Activated naive CD8-positive, alpha-beta T cell treated with anti-CD3 and anti-CD28 coated beads, Interleukin-2, amount 10 ng/mL, durations not matched to agents 7 days and 5 days (primary cell): Measurements from ENCODE around the gene TSSK1B. TPM values are rescaled to one million over a fixed set of nuclear protein-coding genes. Genes with fewer than 3 reads are reported as not detected.
"Not testable (repeated sequence)": the region's sequence is repeated elsewhere in the genome, so short reads cannot be mapped to it uniquely, and the experiment has no call there.

Source experiments
- ATAC-seq: fragments of 150-1000 bp; cut with Tn5 transposase; one replicate; pipeline ENCODE4 v1.10.0; 2021; ENCODE audit warnings: low read depth, moderate library complexity
- POLR2A ChIA-PET: fragments of 350-600 bp; sonication (Branson Sonifier 250); formaldehyde crosslinking; loops from one replicate; lab custom pipeline; 2021; ENCODE audit warnings: antibody characterized with exemption; lab: Charles Lee
- DNase-seq: peaks from one replicate; pipeline ENCODE4 v3.0.0; 2021
- H3K27ac Mint-ChIP-seq: one replicate; pipeline ENCODE4 v1.8.0; 2022; ENCODE audit warnings: mild to moderate bottlenecking, mixed read lengths
- H3K27me3 Mint-ChIP-seq: one replicate; pipeline ENCODE4 v1.8.0; 2022; ENCODE audit warnings: mild to moderate bottlenecking, moderate library complexity, mixed read lengths
- H3K36me3 Mint-ChIP-seq: one replicate; pipeline ENCODE4 v1.8.0; 2021; ENCODE audit warnings: mild to moderate bottlenecking, mixed read lengths
- H3K4me1 Mint-ChIP-seq: one replicate; pipeline ENCODE4 v1.8.0; 2021; ENCODE audit warnings: mixed read lengths
- H3K4me3 Mint-ChIP-seq: one replicate; pipeline ENCODE4 v1.8.0; 2022; ENCODE audit warnings: mild to moderate bottlenecking, moderate library complexity, mixed read lengths
- H3K9me3 Mint-ChIP-seq: one replicate; pipeline ENCODE4 v1.8.0; 2021; ENCODE audit warnings: mixed read lengths
- total RNA-seq, 2 experiments: library from RNA; stranded (reverse); gene quantifications; one replicate each; pipeline ENCODE4 v1.2.3, GENCODE V29; 2021

TSSK1B gene
- total RNA-seq = not detected

DNA sequence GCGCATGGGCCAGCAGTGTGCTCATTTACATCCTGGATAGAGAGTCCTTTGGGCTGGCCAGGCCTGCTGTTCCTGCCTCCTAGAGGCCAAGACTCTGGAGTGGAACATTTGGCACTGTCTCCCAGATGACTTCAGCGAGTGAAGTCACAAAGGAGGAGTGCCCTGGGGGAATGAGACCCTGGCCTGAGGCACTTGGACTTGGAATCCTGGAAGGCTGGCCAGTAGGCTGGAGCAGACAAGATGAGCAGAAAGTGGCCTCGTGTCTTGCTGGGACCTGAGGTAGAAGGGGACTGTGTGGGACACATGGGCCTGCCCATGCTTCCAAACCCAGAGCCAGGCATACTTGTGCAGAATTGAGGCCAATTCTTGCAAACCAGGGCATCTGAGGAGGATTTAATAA, at the start of gene TSSK1B:
Gene TSSK1B, minus strand, starts transcription at position 101 of the 400 bp plus-strand sequence. CDS start 150 bp downstream, outside the sequence.
- peaks cover 6% of the 10 kb centered on the region for H3K27me3 Mint-ChIP-seq
- no peak within 1 kb of the TSS for H3K4me3 Mint-ChIP-seq

GRCh38 chr5:113480243-113480642, 45.5 kb upstream of the TSSK1B start:
- ATAC-seq (no peak), DNase-seq (no peak)
- no peaks in the 10 kb centered on the region for H3K9me3 Mint-ChIP-seq
- no peak overlapping the region for H3K4me3 Mint-ChIP-seq
- POLR2A ChIA-PET = no interaction called here
- H3K4me1 Mint-ChIP-seq = no peaks in the 10 kb centered on the region
- peaks cover 70% of the 10 kb centered on the region for H3K27me3 Mint-ChIP-seq
- H3K36me3 Mint-ChIP-seq = no peaks in the 10 kb centered on the region
- no peak overlapping the region for H3K27ac Mint-ChIP-seq

More for the DNA sequence above, at the start of gene TSSK1B:
- ATAC-seq (no peak), DNase-seq (no peak)
- H3K36me3 Mint-ChIP-seq = no peaks in the 10 kb centered on the region
- peaks cover 2% of the 10 kb centered on the region for H3K4me1 Mint-ChIP-seq
- POLR2A ChIA-PET = no interaction called here
- no peaks in the 10 kb centered on the region for H3K9me3 Mint-ChIP-seq
- H3K27ac Mint-ChIP-seq = no peak within 1 kb of the TSS

DNA sequence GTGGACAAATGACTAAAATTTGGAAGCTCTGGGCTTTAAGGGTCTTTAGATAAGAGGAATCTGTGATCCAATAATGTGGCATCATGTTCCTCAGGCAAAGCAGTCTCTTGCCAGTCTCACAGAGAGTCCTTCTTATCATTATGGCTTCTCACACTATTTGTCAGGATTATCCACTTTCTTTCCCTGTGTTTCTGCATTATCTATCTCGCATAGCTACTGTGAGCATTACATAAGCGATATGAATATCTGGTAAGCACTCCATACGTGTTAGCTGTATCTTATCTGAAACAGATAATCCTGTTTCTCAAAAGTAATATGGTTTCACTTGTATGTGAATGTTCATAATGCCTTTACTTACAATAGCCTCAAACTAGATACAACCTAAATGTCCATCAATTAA, 43.9 kb upstream of the TSSK1B start:
- H3K27ac Mint-ChIP-seq = no peak overlapping the region
- DNase-seq (no peak), ATAC-seq (no peak)
- POLR2A ChIA-PET = no interaction called here
- H3K36me3 Mint-ChIP-seq = no peaks in the 10 kb centered on the region
- H3K4me1 Mint-ChIP-seq = no peaks in the 10 kb centered on the region
- no peak overlapping the region for H3K4me3 Mint-ChIP-seq
- H3K9me3 Mint-ChIP-seq = no peaks in the 10 kb centered on the region
- H3K27me3 Mint-ChIP-seq = peaks cover 70% of the 10 kb centered on the region

GRCh38 chr5:113474100-113474728, 39.4 kb upstream of the TSSK1B start:
- H3K27me3 Mint-ChIP-seq = peaks cover 54% of the 10 kb centered on the region
- no peaks in the 10 kb centered on the region for H3K4me1 Mint-ChIP-seq
- no peaks in the 10 kb centered on the region for H3K36me3 Mint-ChIP-seq
- POLR2A ChIA-PET = no interaction called here
- no peak overlapping the region for H3K27ac Mint-ChIP-seq
- DNase-seq (no peak), ATAC-seq (no peak)
- no peak overlapping the region for H3K4me3 Mint-ChIP-seq
- H3K9me3 Mint-ChIP-seq = peaks cover 2% of the 10 kb centered on the region

DNA sequence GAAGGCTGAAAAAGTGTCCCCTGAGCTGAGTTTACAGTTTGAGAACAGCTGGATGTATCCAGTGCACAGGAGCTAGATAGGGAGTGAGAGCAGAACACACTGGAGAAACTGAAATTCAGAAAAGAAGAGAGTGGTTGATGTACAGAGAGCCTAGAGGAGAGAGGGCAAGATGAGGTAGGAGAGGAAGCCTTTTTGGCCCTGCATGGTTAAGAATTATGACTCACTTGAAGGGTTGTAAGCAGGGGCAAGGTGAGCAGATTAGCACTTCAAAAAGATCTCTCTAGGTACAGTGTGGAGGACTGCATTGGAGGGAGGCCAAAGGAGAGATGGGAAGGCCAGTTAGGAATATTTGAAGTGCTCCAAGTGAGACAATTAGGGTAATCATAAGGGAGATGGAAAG, 28.2 kb upstream of the TSSK1B start:
- Mint-ChIP-seq H3K4me1 (no peaks in the 10 kb centered on the region), H3K9me3 (no peaks in the 10 kb centered on the region), H3K27me3 (peaks cover 15% of the 10 kb centered on the region), H3K27ac (no peak overlapping the region), H3K4me3 (no peak overlapping the region), H3K36me3 (no peaks in the 10 kb centered on the region)
- DNase-seq = no peak
- POLR2A ChIA-PET = no interaction called here
- no peak for ATAC-seq

GRCh38 chr5:113457106-113457505, 22.3 kb upstream of the TSSK1B start:
- DNase-seq, H3K4me1 Mint-ChIP-seq, H3K27me3 Mint-ChIP-seq, H3K36me3 Mint-ChIP-seq, POLR2A ChIA-PET, ATAC-seq, H3K9me3 Mint-ChIP-seq, H3K4me3 Mint-ChIP-seq, H3K27ac Mint-ChIP-seq: not testable (repeated sequence)

DNA sequence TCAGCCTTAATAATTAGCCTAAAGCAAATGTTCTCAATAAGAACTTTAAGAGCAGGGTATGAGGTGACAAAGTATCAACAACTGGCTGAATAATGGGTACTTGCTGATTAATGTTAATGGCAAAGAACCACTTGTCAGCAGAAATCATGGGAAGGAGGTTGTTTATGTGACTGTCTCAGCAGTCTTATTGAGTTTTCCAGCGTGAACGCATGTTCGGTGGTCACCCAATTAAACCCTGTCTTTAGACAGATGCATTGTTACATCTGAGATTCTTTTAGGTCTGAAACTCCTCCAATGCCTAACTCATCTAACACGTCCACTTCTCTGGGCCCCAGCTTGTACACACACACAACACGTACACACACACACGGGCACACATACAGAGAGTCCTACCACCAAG, 18.2 kb upstream of the TSSK1B start:
- Mint-ChIP-seq H3K4me3 (no peak overlapping the region), H3K4me1 (peaks cover 4% of the 10 kb centered on the region), H3K36me3 (no peaks in the 10 kb centered on the region), H3K9me3 (no peaks in the 10 kb centered on the region), H3K27ac (no peak overlapping the region), H3K27me3 (peaks cover 22% of the 10 kb centered on the region)
- no peak for ATAC-seq
- POLR2A ChIA-PET = no interaction called here
- no peak for DNase-seq

GRCh38 chr5:113451797-113452196, 17.0 kb upstream of the TSSK1B start:
- DNase-seq (no peak), ATAC-seq (no peak)
- Mint-ChIP-seq H3K36me3 (no peaks in the 10 kb centered on the region), H3K9me3 (no peaks in the 10 kb centered on the region), H3K27me3 (peaks cover 31% of the 10 kb centered on the region), H3K4me3 (no peak overlapping the region), H3K4me1 (peaks cover 4% of the 10 kb centered on the region), H3K27ac (no peak overlapping the region)
- POLR2A ChIA-PET = no interaction called here

DNA sequence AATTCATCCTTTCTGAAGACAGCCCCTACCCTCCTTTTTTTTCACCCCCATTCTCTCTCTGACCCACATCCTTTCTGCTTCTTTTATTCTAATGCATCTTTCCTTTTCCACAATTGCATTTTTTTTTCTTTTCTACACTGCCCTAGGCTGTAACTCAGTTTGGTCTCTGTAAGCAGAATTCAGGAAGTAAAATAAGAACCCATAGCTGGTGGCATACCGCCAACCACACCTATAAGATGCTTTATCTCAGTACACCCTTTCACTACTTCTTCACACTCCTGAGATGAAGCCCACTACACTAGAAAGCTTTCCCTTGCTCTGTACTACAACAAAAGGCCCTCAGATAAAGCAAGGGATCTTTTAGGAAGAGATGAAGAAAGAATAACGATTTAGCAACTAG, 16.1 kb upstream of the TSSK1B start:
- Mint-ChIP-seq H3K27ac (no peak overlapping the region), H3K9me3 (no peaks in the 10 kb centered on the region)
- ATAC-seq = no peak

GRCh38 chr5:113450462-113450861, 15.7 kb upstream of the TSSK1B start:
- DNase-seq (no peak), ATAC-seq (no peak)
- Mint-ChIP-seq H3K27ac (no peak overlapping the region), H3K4me1 (peaks cover 4% of the 10 kb centered on the region), H3K4me3 (no peak overlapping the region), H3K36me3 (no peaks in the 10 kb centered on the region), H3K9me3 (no peaks in the 10 kb centered on the region), H3K27me3 (peaks cover 36% of the 10 kb centered on the region)
- POLR2A ChIA-PET = no interaction called here

More for the DNA sequence above, 16.1 kb upstream of the TSSK1B start:
- POLR2A ChIA-PET = no interaction called here
- peaks cover 33% of the 10 kb centered on the region for H3K27me3 Mint-ChIP-seq
- H3K4me1 Mint-ChIP-seq = peaks cover 4% of the 10 kb centered on the region
- H3K4me3 Mint-ChIP-seq = no peak overlapping the region
- no peaks in the 10 kb centered on the region for H3K36me3 Mint-ChIP-seq
- DNase-seq = no peak

DNA sequence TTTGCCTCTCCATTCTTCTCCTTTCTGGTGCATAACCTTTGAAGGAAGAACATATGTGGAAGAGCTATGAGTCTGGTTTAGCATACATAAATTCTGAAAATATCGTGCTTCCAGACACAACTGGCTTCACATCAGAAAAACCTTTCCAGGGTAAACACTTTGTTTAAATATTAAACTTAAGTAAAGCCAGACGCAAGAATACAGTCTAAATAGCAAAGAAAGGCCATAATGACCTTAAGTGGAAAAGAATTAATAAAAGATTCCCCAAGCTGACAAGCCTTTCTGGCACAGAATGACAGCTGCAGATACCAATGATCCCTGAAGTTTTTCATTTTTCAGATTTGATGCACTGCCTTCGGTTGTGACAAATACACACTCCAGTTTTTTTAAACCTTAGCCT, 13.5 kb upstream of the TSSK1B start:
- no peak for ATAC-seq
- peaks cover 4% of the 10 kb centered on the region for H3K4me1 Mint-ChIP-seq
- POLR2A ChIA-PET = no interaction called here

DNA sequence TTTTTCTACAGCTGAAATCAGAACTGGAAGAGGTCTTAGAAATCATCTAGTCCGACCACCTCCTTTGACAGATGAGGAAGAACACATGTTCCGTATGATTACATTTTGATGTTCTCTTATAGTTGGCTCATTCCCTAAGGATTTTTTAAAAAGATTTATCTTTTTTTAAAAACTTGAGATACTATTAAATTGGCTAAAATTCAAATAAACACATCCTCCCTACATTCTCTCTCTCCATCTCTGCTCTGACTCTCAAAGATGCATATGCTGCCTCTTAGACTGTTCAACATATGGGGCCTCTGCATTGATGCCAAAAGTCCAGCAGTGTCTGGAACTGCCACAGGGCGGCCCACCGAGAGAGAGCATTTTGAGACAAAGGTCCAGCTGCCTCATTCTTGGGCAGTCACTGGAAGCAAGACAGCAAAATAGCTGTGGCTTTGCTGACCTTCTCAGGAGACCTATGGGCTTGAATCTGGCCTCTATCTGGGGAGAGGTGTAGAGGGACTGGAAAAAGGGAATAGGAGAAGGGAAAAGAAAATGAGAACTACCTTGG, 12.8 kb upstream of the TSSK1B start:
- ATAC-seq (no peak), DNase-seq (no peak)
- H3K36me3 Mint-ChIP-seq = no peaks in the 10 kb centered on the region
- no peak overlapping the region for H3K4me3 Mint-ChIP-seq
- H3K27me3 Mint-ChIP-seq = peaks cover 51% of the 10 kb centered on the region
- POLR2A ChIA-PET = no interaction called here
- peaks cover 4% of the 10 kb centered on the region for H3K9me3 Mint-ChIP-seq
- H3K4me1 Mint-ChIP-seq = peaks cover 4% of the 10 kb centered on the region
- H3K27ac Mint-ChIP-seq = no peak overlapping the region

More for the DNA sequence above, 13.5 kb upstream of the TSSK1B start:
- Mint-ChIP-seq H3K27ac (no peak overlapping the region), H3K27me3 (peaks cover 45% of the 10 kb centered on the region), H3K9me3 (peaks cover 2% of the 10 kb centered on the region), H3K36me3 (no peaks in the 10 kb centered on the region), H3K4me3 (no peak overlapping the region)
- DNase-seq = no peak

DNA sequence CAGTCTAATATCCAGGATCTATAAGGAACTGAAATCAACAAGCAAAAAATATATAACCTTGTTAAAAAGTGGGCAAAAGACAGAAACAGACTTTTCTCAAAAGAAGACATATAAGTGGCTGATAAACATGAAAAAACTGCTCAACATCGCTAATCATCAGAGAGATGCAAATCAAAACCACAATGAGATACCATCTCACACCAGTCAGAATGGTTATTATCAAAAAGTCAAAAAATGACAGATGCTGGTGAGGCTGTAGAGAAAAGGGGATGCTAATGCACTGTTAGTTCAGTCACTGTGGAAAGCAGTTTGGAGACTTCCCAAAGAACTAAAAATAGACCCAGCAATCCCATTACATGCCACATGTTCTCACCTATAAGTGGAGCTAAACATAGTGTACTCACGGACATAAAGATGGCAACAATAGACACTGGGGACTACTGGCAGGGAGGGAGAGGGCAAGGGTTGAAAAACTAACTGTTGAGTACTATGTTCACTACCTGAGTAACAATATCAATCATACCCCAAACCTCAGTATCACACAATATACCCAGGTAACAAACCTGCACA, 11.7 kb upstream of the TSSK1B start:
- Mint-ChIP-seq H3K4me3 (no peak overlapping the region), H3K27ac (no peak overlapping the region), H3K4me1 (peaks cover 4% of the 10 kb centered on the region), H3K27me3 (peaks cover 51% of the 10 kb centered on the region), H3K9me3 (peaks cover 4% of the 10 kb centered on the region), H3K36me3 (no peaks in the 10 kb centered on the region)
- no peak for ATAC-seq
- POLR2A ChIA-PET = no interaction called here
- no peak for DNase-seq

DNA sequence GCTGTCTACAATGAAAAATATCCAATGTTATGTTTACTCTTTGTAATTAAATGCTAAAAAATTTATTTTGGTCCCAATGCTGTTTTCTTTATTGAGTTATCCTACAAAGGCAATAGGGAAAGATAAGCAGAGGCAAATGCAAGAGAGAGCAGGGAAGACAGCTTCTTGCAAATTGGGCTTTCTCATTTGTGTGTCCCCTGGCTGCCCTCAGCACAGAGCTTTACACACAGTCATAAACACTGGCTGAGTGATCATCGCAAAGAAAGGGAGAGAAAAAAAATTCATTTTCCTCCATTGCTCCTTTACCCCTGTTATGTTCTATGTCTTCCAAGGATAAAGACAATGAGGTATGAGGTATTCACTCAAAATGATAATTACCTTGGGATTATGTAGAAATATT, 2.3 kb upstream of the TSSK1B start:
- H3K4me1 Mint-ChIP-seq = peaks cover 2% of the 10 kb centered on the region
- ATAC-seq (no peak), DNase-seq (no peak)
- no peaks in the 10 kb centered on the region for H3K36me3 Mint-ChIP-seq
- POLR2A ChIA-PET = no interaction called here
- peaks cover 13% of the 10 kb centered on the region for H3K27me3 Mint-ChIP-seq
- H3K4me3 Mint-ChIP-seq = no peak overlapping the region
- H3K27ac Mint-ChIP-seq = no peak overlapping the region
- H3K9me3 Mint-ChIP-seq = no peaks in the 10 kb centered on the region
